PC-9 (cell line): ENCODE measurements around the gene SHC1. TPM values are rescaled to one million over a fixed set of nuclear protein-coding genes. Genes with fewer than 3 reads are reported as not detected.

Source experiments
- BruUV-seq: library from RNA; stranded (reverse); fragments of 400-500 nt; replicated peaks from 2 replicates; lab custom pipeline; 2021; lab: Mats Ljungman, UMichigan
- CTCF ChIA-PET: fragments of 300-600 bp; sonication (Branson Sonifier 250); formaldehyde crosslinking; loops from one replicate; lab custom pipeline; 2022; ENCODE audit warnings: antibody characterized with exemption; lab: Charles Lee
- POLR2A ChIA-PET: fragments of 300-600 bp; sonication (Branson Sonifier 250); formaldehyde crosslinking; loops from one replicate; lab custom pipeline; 2022; ENCODE audit warnings: antibody characterized with exemption; ENCODE audit not compliant: unreplicated experiment; lab: Charles Lee
- DNase-seq, 2 experiments: peaks; one replicate each; pipeline versions ENCODE4 v3.0.0 to v3.0.0-alpha.2; 2015 to 2022; ENCODE audit warnings: mixed read lengths in 1 of 2
- H2AFZ ChIP-seq: fragments of 200-600 bp; sonication (generic); 2 replicates; pipeline ENCODE4 v1.8.1; 2017; ENCODE audit warnings: antibody characterized with exemption
- H3F3A ChIP-seq: fragments of 200-600 bp; sonication (generic); 2 replicates; pipeline ENCODE4 v1.8.1; 2017; ENCODE audit warnings: antibody characterized with exemption, mild to moderate bottlenecking, low read depth; ENCODE audit not compliant: insufficient read depth
- H3K27ac ChIP-seq: fragments of 200-600 bp; sonication (generic); 2 replicates; pipeline ENCODE4 v1.6.1; 2016; ENCODE audit warnings: mixed run types
- H3K27me3 ChIP-seq: fragments of 200-600 bp; sonication (generic); 2 replicates; pipeline ENCODE4 v1.6.1; 2016; ENCODE audit warnings: low read depth, mixed run types; ENCODE audit not compliant: insufficient read depth
- H3K36me3 ChIP-seq: fragments of 200-600 bp; sonication (generic); 2 replicates; pipeline ENCODE4 v1.6.1; 2016; ENCODE audit warnings: low read depth, mixed run types
- H3K4me1 ChIP-seq: fragments of 200-600 bp; sonication (generic); replicated peaks from 2 replicates; pipeline ENCODE4 v1.6.1; 2016; ENCODE audit warnings: mixed run types; ENCODE audit not compliant: insufficient read depth
- H3K4me2 ChIP-seq: fragments of 200-600 bp; sonication (generic); 2 replicates; pipeline ENCODE4 v1.6.1; 2017; ENCODE audit warnings: mixed run types
- H3K4me3 ChIP-seq: fragments of 200-600 bp; sonication (generic); 2 replicates; pipeline ENCODE4 v1.6.1; 2016; ENCODE audit warnings: mixed run types
- H3K79me2 ChIP-seq: fragments of 200-600 bp; sonication (generic); 2 replicates; pipeline ENCODE4 v1.6.1; 2017; ENCODE audit warnings: low read depth, mixed run types
- H3K9me2 ChIP-seq: fragments of 200-600 bp; sonication (generic); 2 replicates; pipeline ENCODE4 v1.8.1; 2017; ENCODE audit warnings: mild to moderate bottlenecking; ENCODE audit not compliant: insufficient read depth
- H3K9me3 ChIP-seq: fragments of 200-600 bp; sonication (generic); 2 replicates; pipeline ENCODE4 v1.8.1; 2016; ENCODE audit warnings: low read depth; ENCODE audit not compliant: insufficient read depth
- H4K20me1 ChIP-seq: fragments of 200-600 bp; sonication (generic); 2 replicates; pipeline ENCODE4 v1.8.1; 2017; ENCODE audit not compliant: insufficient read depth
- CTCF ChIP-seq: fragments of 200-600 bp; sonication (generic); conservative IDR thresholded peaks from 2 replicates; pipeline ENCODE4 v1.6.1; 2017; ENCODE audit warnings: mixed run types, antibody characterized with exemption, mild to moderate bottlenecking, moderate library complexity
- EZH2 ChIP-seq: fragments of 200-600 bp; sonication (generic); IDR thresholded peaks from 2 replicates; pipeline ENCODE4 v1.8.0; 2017; ENCODE audit warnings: antibody characterized with exemption, low read depth
- intact Hi-C: fragments of 100-400 bp; cut with micrococcal nuclease; formaldehyde crosslinking; loops from one replicate; pipeline ENCODE4 v1.10.0; 2022; ENCODE audit not compliant: unreplicated experiment
- microRNA-seq: library from miRNA; unstranded; fragments of <30 nt; microRNA quantifications from one replicate; pipeline ENCODE4 v1.2.0, GENCODE V29; 2021; ENCODE audit warnings: borderline number of aligned reads, borderline replicate concordance
- total RNA-seq: library from RNA; stranded (reverse); gene quantifications from 2 replicates; pipeline ENCODE4 v1.2.3, GENCODE V29; 2021

Gene SHC1
- total RNA-seq, 1 experiment from 2014 or later, result 210 TPM

GRCh38 chr1:154913273-154913672, 57.3 kb downstream of the SHC1 start:
- H3K4me1 ChIP-seq, result no peaks in the 10 kb centered on the region
- intact Hi-C loops, result no loop called here
- TF ChIP-seq CTCF (no peak), EZH2 (no peak)
- ChIA-PET POLR2A (no interaction called here), CTCF (no interaction called here)
- no peaks in the 10 kb centered on the region for H3K9me3 ChIP-seq
- H3K4me3 ChIP-seq, result no peak overlapping the region
- H2AFZ ChIP-seq, result no peak overlapping the region
- H3K27ac ChIP-seq, result no peak overlapping the region
- no peaks in the 10 kb centered on the region for H3K9me2 ChIP-seq
- H4K20me1 ChIP-seq, result no peaks in the 10 kb centered on the region
- peaks cover 63% of the 10 kb centered on the region for H3K27me3 ChIP-seq
- no peaks in the 10 kb centered on the region for H3K36me3 ChIP-seq
- BruUV-seq, result no TSS peak
- no peak for DNase-seq
- no peaks in the 10 kb centered on the region for H3K79me2 ChIP-seq
- H3F3A ChIP-seq, result no peaks in the 10 kb centered on the region
- no peak overlapping the region for H3K4me2 ChIP-seq

- TF ChIP-seq CTCF (no peak), EZH2 (no peak)
- peaks cover 67% of the 10 kb centered on the region for H3K27me3 ChIP-seq
- H3K9me2 ChIP-seq, result no peaks in the 10 kb centered on the region
- H3K79me2 ChIP-seq, result no peaks in the 10 kb centered on the region
- ChIA-PET CTCF (no interaction called here), POLR2A (interaction anchor here (0.6 kb wide), 1 partner anchor 15 kb away, joined by 4 read pairs; no protein-coding TSS in a partner anchor)
- no peak overlapping the region for H3K27ac ChIP-seq
- intact Hi-C loops, result no loop called here
- H3K4me3 ChIP-seq, result no peak overlapping the region
- H2AFZ ChIP-seq, result no peak overlapping the region
- no peaks in the 10 kb centered on the region for H3K36me3 ChIP-seq
- no TSS peak for BruUV-seq
- H3F3A ChIP-seq, result no peaks in the 10 kb centered on the region
- no peaks in the 10 kb centered on the region for H3K4me1 ChIP-seq
- no peak overlapping the region for H3K4me2 ChIP-seq
- H4K20me1 ChIP-seq, result no peaks in the 10 kb centered on the region
- no peaks in the 10 kb centered on the region for H3K9me3 ChIP-seq
- no peak for DNase-seq
Observed at GRCh38 chr1:154912755-154913154, 57.8 kb downstream of the SHC1 start.

Small RNAs within 50 kb of the gene (microRNA-seq; reads per million reads assigned to microRNA genes)
- not detected for gene MIR4258

Other genes with a start within 250 kb of the SHC1 start
- gene KCNN3, start 100.5 kb downstream of the SHC1 start, total RNA-seq, result 0.33 and 1.1 TPM in 2 replicates
- 27.1 and 38.2 TPM in 2 replicates for gene PMVK, start 34.0 kb downstream of the SHC1 start, total RNA-seq
- gene PBXIP1, start 14.6 kb downstream of the SHC1 start, total RNA-seq, result 36.3 and 40.2 TPM in 2 replicates
- gene PYGO2, start 9.0 kb downstream of the SHC1 start, total RNA-seq, result 30.0 and 33.2 TPM in 2 replicates
- gene CKS1B, start 3.9 kb upstream of the SHC1 start, total RNA-seq, result 236 and 300 TPM in 2 replicates
- 47.9 and 54.2 TPM in 2 replicates for gene FLAD1, start 12.6 kb upstream of the SHC1 start, total RNA-seq
- 1.2 and 1.3 TPM in 2 replicates for gene LENEP, start 22.8 kb upstream of the SHC1 start, total RNA-seq
- gene ZBTB7B, start 32.1 kb upstream of the SHC1 start, total RNA-seq, result 38.6 and 44.1 TPM in 2 replicates
- gene DCST2, start 63.0 kb upstream of the SHC1 start, total RNA-seq, result 4.4 and 4.7 TPM in 2 replicates
- 0.22 and 0.43 TPM in 2 replicates for gene DCST1, start 63.1 kb upstream of the SHC1 start, total RNA-seq
- 187 and 195 TPM in 2 replicates for gene ADAM15, start 80.6 kb upstream of the SHC1 start, total RNA-seq
- 14.0 and 17.3 TPM in 2 replicates for gene EFNA4, start 93.0 kb upstream of the SHC1 start, total RNA-seq
- 6.7 and 8.8 TPM in 2 replicates for gene EFNA3, start 108.1 kb upstream of the SHC1 start, total RNA-seq
- 30.6 and 35.7 TPM in 2 replicates for gene EFNA1, start 157.1 kb upstream of the SHC1 start, total RNA-seq
- 54.9 and 67.6 TPM in 2 replicates for gene SLC50A1, start 165.1 kb upstream of the SHC1 start, total RNA-seq
- 83.7 and 127 TPM in 2 replicates for gene DPM3, start 169.8 kb upstream of the SHC1 start, total RNA-seq
- gene KRTCAP2, start 202.6 kb upstream of the SHC1 start, total RNA-seq, result 112 and 156 TPM in 2 replicates
- 6.0 and 6.2 TPM in 2 replicates for gene TRIM46, start 203.1 kb upstream of the SHC1 start, total RNA-seq
- 45.4 and 58.8 TPM in 2 replicates for gene THBS3, start 237.2 kb upstream of the SHC1 start, total RNA-seq
- gene MTX1, start 237.9 kb upstream of the SHC1 start, total RNA-seq, result 56.1 and 68.9 TPM in 2 replicates